ENCODE results near the gene DOCK6. TPM values are rescaled to one million over a fixed set of nuclear protein-coding genes. Genes with fewer than 3 reads are reported as not detected.

DOCK6 gene
- total RNA-seq, 1 experiment from 2014 or later = 19.4 TPM

- ChIA-PET CTCF (no interaction called here), POLR2A (no interaction called here)
- DNase-seq (ENCODE audit: low read depth, low spot score) = no peak
- H3K27me3 ChIP-seq (ENCODE audit: control insufficient read depth, insufficient read depth, low read length) = no peaks in the 10 kb centered on the region
- H3K27ac ChIP-seq (ENCODE audit: low read length) = no peak overlapping the region
- no peak for TF ChIP-seq SIN3A (IDR thresholded peaks at IDR 0.05; ENCODE audit: borderline replicate concordance, insufficient read depth, low read depth, low read length)
- TF ChIP-seq CTCF (IDR thresholded peaks at IDR 0.05) = no peak
- no peak for TF ChIP-seq REST (IDR thresholded peaks at IDR 0.05; ENCODE audit: insufficient read depth in 1 of 2, low read depth in 2 of 2, low read length in 1 of 2)
- no peak for TF ChIP-seq TCF7L2 (IDR thresholded peaks at IDR 0.05; ENCODE audit: low read depth, low read length)
- TF ChIP-seq POLR2AphosphoS5 (IDR thresholded peaks at IDR 0.05; ENCODE audit: low read depth, low read length) = no peak
- H3K4me1 ChIP-seq (ENCODE audit: control insufficient read depth, insufficient read depth, low read length) = no peaks in the 10 kb centered on the region; the same call in 1 of the 2 replicates
- in situ Hi-C loops (cut with HindIII; ENCODE audit: low pct_unique_long_range_greater_than_20kb, low sequenced_read_pairs) (no loop called here), intact Hi-C loops (cut with micrococcal nuclease; ENCODE audit: unreplicated experiment) (no loop called here)
- H3K36me3 ChIP-seq (ENCODE audit: control insufficient read depth, insufficient read depth, low read length) = no peaks in the 10 kb centered on the region
- no TSS peak for BruUV-seq (replicated peaks)
- no peaks in the 10 kb centered on the region for H3K9me3 ChIP-seq (ENCODE audit: control insufficient read depth, insufficient read depth, low read depth, low read length)
- H3K4me3 ChIP-seq (ENCODE audit: low read depth in 2 of 2, low read length in 2 of 2) = no peak overlapping the region
- no peak for ATAC-seq
Observed at GRCh38 chr19:11246941-11247340, 15.4 kb downstream of the DOCK6 start.

- no TSS peak for BruUV-seq (replicated peaks)
- no peak for DNase-seq (ENCODE audit: low read depth, low spot score)
- TF ChIP-seq POLR2AphosphoS5 (IDR thresholded peaks at IDR 0.05; ENCODE audit: low read depth, low read length) (no peak), REST (IDR thresholded peaks at IDR 0.05; ENCODE audit: insufficient read depth in 1 of 2, low read depth in 2 of 2, low read length in 1 of 2) (no peak), TCF7L2 (IDR thresholded peaks at IDR 0.05; ENCODE audit: low read depth, low read length) (no peak), CTCF (IDR thresholded peaks at IDR 0.05) (no peak), SIN3A (IDR thresholded peaks at IDR 0.05; ENCODE audit: borderline replicate concordance, insufficient read depth, low read depth, low read length) (no peak)
- Histone ChIP-seq H3K27me3 (ENCODE audit: control insufficient read depth, insufficient read depth, low read length) (no peaks in the 10 kb centered on the region), H3K4me3 (ENCODE audit: low read depth in 2 of 2, low read length in 2 of 2) (no peak overlapping the region), H3K27ac (ENCODE audit: low read length) (no peak overlapping the region), H3K9me3 (ENCODE audit: control insufficient read depth, insufficient read depth, low read depth, low read length) (no peaks in the 10 kb centered on the region), H3K36me3 (ENCODE audit: control insufficient read depth, insufficient read depth, low read length) (no peaks in the 10 kb centered on the region), H3K4me1 (ENCODE audit: control insufficient read depth, insufficient read depth, low read length) (no peaks in the 10 kb centered on the region; the same call in 1 of the 2 replicates)
- ChIA-PET CTCF (no interaction called here), POLR2A (no interaction called here)
- intact Hi-C loops (cut with micrococcal nuclease; ENCODE audit: unreplicated experiment) (no loop called here), in situ Hi-C loops (cut with HindIII; ENCODE audit: low pct_unique_long_range_greater_than_20kb, low sequenced_read_pairs) (no loop called here)
- ATAC-seq = no peak
Observed at GRCh38 chr19:11244846-11245589, 17.3 kb downstream of the DOCK6 start.
